HG02610 (cell line): Measurements from ENCODE around the gene ATP2B2.

Source experiments
- ATAC-seq: cut with Tn5 transposase; IDR thresholded peaks from one replicate; pipeline ENCODE4 v1.9.1; 2021; ENCODE audit warnings: mild to moderate bottlenecking, moderate library complexity; ENCODE audit not compliant: unreplicated experiment

ATP2B2 gene

GRCh38 chr3:10471054-10471688 lies 34.2 kb downstream of the ATP2B2 start:
- ATAC-seq = no peak

- ATAC-seq = no peak
Observed at GRCh38 chr3:10470120-10471053, 35.0 kb downstream of the ATP2B2 start.

- no peak for ATAC-seq
Observed at GRCh38 chr3:10469441-10470119, 35.8 kb downstream of the ATP2B2 start.

GRCh38 chr3:10468613-10469354 lies 36.6 kb downstream of the ATP2B2 start:
- ATAC-seq = no peak

GRCh38 chr3:10467904-10468612 lies 37.3 kb downstream of the ATP2B2 start:
- ATAC-seq = no peak

- no peak for ATAC-seq
Observed at GRCh38 chr3:10467204-10467603, 38.2 kb downstream of the ATP2B2 start.

- ATAC-seq = no peak
Observed at GRCh38 chr3:10466186-10466585, 39.2 kb downstream of the ATP2B2 start.

- ATAC-seq = no peak
Observed at GRCh38 chr3:10465161-10465560, 40.2 kb downstream of the ATP2B2 start.

- ATAC-seq = no peak
Observed at GRCh38 chr3:10463533-10464434, 41.6 kb downstream of the ATP2B2 start.

- ATAC-seq = no peak
Observed at GRCh38 chr3:10462641-10463532, 42.5 kb downstream of the ATP2B2 start.

- ATAC-seq = no peak
Observed at GRCh38 chr3:10460951-10461545, 44.3 kb downstream of the ATP2B2 start.

- ATAC-seq = no peak
Observed at GRCh38 chr3:10459954-10460754, 45.2 kb downstream of the ATP2B2 start.

- ATAC-seq = no peak
Observed at GRCh38 chr3:10457560-10457959, 47.8 kb downstream of the ATP2B2 start.

GRCh38 chr3:10456981-10457380 lies 48.4 kb downstream of the ATP2B2 start:
- ATAC-seq = no peak

- ATAC-seq = no peak
Observed at GRCh38 chr3:10455545-10455914, 49.9 kb downstream of the ATP2B2 start.

GRCh38 chr3:10454907-10455544 lies 50.4 kb downstream of the ATP2B2 start:
- ATAC-seq = no peak
